Right renal cortex interstitium (tissue), 3 donors: ENCODE measurements around the gene KNG1. TPM values are rescaled to one million over a fixed set of nuclear protein-coding genes. Genes with fewer than 3 reads are reported as not detected.

ENCODE experiments used
- polyA plus RNA-seq, 3 donors: library from polyadenylated mRNA; unstranded; fragments of 120-200 nt; gene quantifications; one replicate each; pipeline ENCODE4 v1.2.1, GENCODE V29; 2013; ENCODE audit not compliant: insufficient read length in 3 of 3

KNG1 gene
- polyA plus RNA-seq, 3 donors: 144 to 168 (median 163) TPM

Other genes starting within 250 kb of the KNG1 start
- 1 to 10 TPM; 5.3 to 5.6 (median 5.6) TPM for gene CRYGS, start 173.0 kb upstream of the KNG1 start, polyA plus RNA-seq
- gene TBCCD1, start 150.0 kb upstream of the KNG1 start, polyA plus RNA-seq: 10 to 100 TPM; 19.3 to 19.7 (median 19.5) TPM
- gene DNAJB11, start 146.6 kb upstream of the KNG1 start, polyA plus RNA-seq: 10 to 100 TPM; 65.8 to 68.8 (median 67.4) TPM
- gene AHSG, start 104.3 kb upstream of the KNG1 start, polyA plus RNA-seq: 1 to 10 TPM in 2 of 3 donors, under 1 TPM in 1; 0.69 to 2.7 (median 1.0) TPM
- under 1 TPM in 1 of 3 donors, not detected in 2; 0.33 TPM for gene FETUB, start 77.0 kb upstream of the KNG1 start, polyA plus RNA-seq
- gene HRG, start 51.3 kb upstream of the KNG1 start, polyA plus RNA-seq: 1 to 10 TPM; 2.1 to 2.8 (median 2.2) TPM
- 1,000 to 10,000 TPM in 1 of 3 donors, 100 to 1,000 TPM in 2; 981 to 1,043 (median 986) TPM for gene EIF4A2, start 66.2 kb downstream of the KNG1 start, polyA plus RNA-seq
- gene RFC4, start 89.1 kb downstream of the KNG1 start, polyA plus RNA-seq: 10 to 100 TPM; 44.0 to 58.3 (median 54.9) TPM
- gene ADIPOQ, start 125.4 kb downstream of the KNG1 start, polyA plus RNA-seq: under 1 TPM in 2 of 3 donors, not detected in 1; 0.03 to 0.04 TPM
- gene ST6GAL1, start 213.2 kb downstream of the KNG1 start, polyA plus RNA-seq: 10 to 100 TPM; 65.8 to 81.0 (median 72.8) TPM